Caco-2 (cell line): ENCODE measurements around the gene KLF17. TPM values are rescaled to one million over a fixed set of nuclear protein-coding genes. Genes with fewer than 3 reads are reported as not detected.
"Not testable (repeated sequence)": the region's sequence is repeated elsewhere in the genome, so short reads cannot be mapped to it uniquely, and the experiment has no call there.

ENCODE experiments used
- BruUV-seq: library from RNA; stranded (reverse); fragments of 400-500 nt; replicated peaks from 2 replicates; lab custom pipeline; 2021; lab: Mats Ljungman, UMichigan
- CTCF ChIA-PET: fragments of 300-600 bp; sonication (Branson Sonifier 250); formaldehyde crosslinking; loops from one replicate; lab custom pipeline; 2022; ENCODE audit warnings: antibody characterized with exemption; lab: Charles Lee
- POLR2A ChIA-PET: fragments of 300-600 bp; sonication (Branson Sonifier 250); formaldehyde crosslinking; loops from one replicate; lab custom pipeline; 2022; ENCODE audit warnings: antibody characterized with exemption; lab: Charles Lee
- DNase-seq, 2 experiments: peaks; one replicate each; pipeline versions ENCODE4 v3.0.0 to v3.0.0-alpha.2; 2020 to 2022
- H3K27me3 ChIP-seq: replicated peaks from 2 replicates; pipeline ENCODE4 v1.6.0; 2011; ENCODE audit warnings: low read length; ENCODE audit not compliant: control insufficient read depth, insufficient read depth
- H3K36me3 ChIP-seq: 2 replicates; pipeline ENCODE4 v1.5.1; 2011; ENCODE audit warnings: low read length; ENCODE audit not compliant: control insufficient read depth, insufficient read depth
- H3K4me1 ChIP-seq: fragments of 250-450 bp; sonication (Bioruptor Pico); 2 replicates; pipeline ENCODE4 v1.5.1; 2020; ENCODE audit warnings: mild to moderate bottlenecking
- H3K4me3 ChIP-seq: 2 replicates; pipeline ENCODE4 v1.5.1; 2011; ENCODE audit warnings: low read depth, mild to moderate bottlenecking, control low read depth, low read length
- H3K9me3 ChIP-seq: fragments of 250-450 bp; sonication (Bioruptor Pico); 2 replicates; pipeline ENCODE4 v1.5.1; 2020; ENCODE audit warnings: mild to moderate bottlenecking, moderate library complexity
- H3K27ac Mint-ChIP-seq: one replicate; pipeline ENCODE4 v1.8.0; 2022; ENCODE audit warnings: mixed read lengths; ENCODE audit not compliant: unreplicated experiment
- H3K27me3 Mint-ChIP-seq: one replicate; pipeline ENCODE4 v1.8.0; 2022; ENCODE audit warnings: mixed read lengths; ENCODE audit not compliant: insufficient read depth, unreplicated experiment
- H3K36me3 Mint-ChIP-seq: one replicate; pipeline ENCODE4 v1.8.0; 2022; ENCODE audit warnings: mild to moderate bottlenecking, mixed read lengths; ENCODE audit not compliant: insufficient read depth, unreplicated experiment
- H3K4me1 Mint-ChIP-seq: one replicate; pipeline ENCODE4 v1.8.0; 2022; ENCODE audit warnings: low read depth, mixed read lengths; ENCODE audit not compliant: unreplicated experiment
- H3K4me3 Mint-ChIP-seq: one replicate; pipeline ENCODE4 v1.8.0; 2022; ENCODE audit warnings: mild to moderate bottlenecking, moderate library complexity, mixed read lengths; ENCODE audit not compliant: unreplicated experiment
- H3K9me3 Mint-ChIP-seq: one replicate; pipeline ENCODE4 v1.8.0; 2022; ENCODE audit warnings: mixed read lengths; ENCODE audit not compliant: unreplicated experiment
- intact Hi-C: fragments of 100-400 bp; cut with micrococcal nuclease; formaldehyde crosslinking; loops from one replicate; pipeline ENCODE4 v1.10.0; 2022; ENCODE audit not compliant: unreplicated experiment
- total RNA-seq: library from RNA; stranded (reverse); gene quantifications from 2 replicates; pipeline ENCODE4 v1.2.3, GENCODE V29; 2022
- TF ChIP-seq, protein P1 (sequence below), 2 experiments: fragments of 200-600 bp in 1 of 2; IDR thresholded peaks; 1 replicate in 1 of 2; 2 replicates in 1 of 2; pipeline versions ENCODE4 v1.5.1 to v1.8.0; 2011 to 2022; ENCODE audit warnings: antibody characterized with exemption in 1 of 2, control low read depth in 1 of 2, inconsistent platforms in 1 of 2, low read depth in 1 of 2, low read length in 1 of 2, mild to moderate bottlenecking in 1 of 2, moderate library complexity in 1 of 2; ENCODE audit not compliant: insufficient read depth in 1 of 2, severe bottlenecking in 1 of 2, unreplicated experiment in 1 of 2

The KLF17 gene
- total RNA-seq, 1 experiment from 2014 or later: not detected

DNA sequence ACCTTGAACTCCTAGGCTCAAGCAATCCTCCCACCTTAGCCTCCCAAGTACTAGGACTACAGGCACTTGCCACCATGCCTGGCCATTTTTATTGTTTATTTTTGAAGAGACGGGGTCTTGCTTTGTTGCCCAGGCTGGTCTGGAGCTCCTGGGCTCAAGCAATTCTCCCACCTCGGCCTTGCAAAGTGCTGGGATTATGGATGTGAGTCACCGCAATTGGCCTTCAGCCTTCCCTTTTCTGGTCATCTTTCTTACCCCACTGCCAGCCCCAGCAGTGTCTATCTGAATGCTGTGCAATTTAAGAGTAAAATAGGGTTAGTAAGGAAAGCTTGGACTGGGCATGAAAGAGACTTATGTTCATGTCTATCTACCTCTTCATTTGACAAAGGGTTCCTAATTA is 6.1 kb upstream of the KLF17 start:
- ChIA-PET POLR2A (no interaction called here), CTCF (no interaction called here)
- Histone ChIP-seq H3K4me3 (no peak overlapping the region), H3K9me3 (no peaks in the 10 kb centered on the region), H3K27me3 (no peaks in the 10 kb centered on the region), H3K4me1 (no peaks in the 10 kb centered on the region), H3K36me3 (no peaks in the 10 kb centered on the region)
- H3K27me3 Mint-ChIP-seq: no peaks in the 10 kb centered on the region
- no peak overlapping the region for H3K27ac Mint-ChIP-seq
- no TSS peak for BruUV-seq
- DNase-seq: no peak
- intact Hi-C loops: no loop called here
- TF ChIP-seq, protein P1, sequence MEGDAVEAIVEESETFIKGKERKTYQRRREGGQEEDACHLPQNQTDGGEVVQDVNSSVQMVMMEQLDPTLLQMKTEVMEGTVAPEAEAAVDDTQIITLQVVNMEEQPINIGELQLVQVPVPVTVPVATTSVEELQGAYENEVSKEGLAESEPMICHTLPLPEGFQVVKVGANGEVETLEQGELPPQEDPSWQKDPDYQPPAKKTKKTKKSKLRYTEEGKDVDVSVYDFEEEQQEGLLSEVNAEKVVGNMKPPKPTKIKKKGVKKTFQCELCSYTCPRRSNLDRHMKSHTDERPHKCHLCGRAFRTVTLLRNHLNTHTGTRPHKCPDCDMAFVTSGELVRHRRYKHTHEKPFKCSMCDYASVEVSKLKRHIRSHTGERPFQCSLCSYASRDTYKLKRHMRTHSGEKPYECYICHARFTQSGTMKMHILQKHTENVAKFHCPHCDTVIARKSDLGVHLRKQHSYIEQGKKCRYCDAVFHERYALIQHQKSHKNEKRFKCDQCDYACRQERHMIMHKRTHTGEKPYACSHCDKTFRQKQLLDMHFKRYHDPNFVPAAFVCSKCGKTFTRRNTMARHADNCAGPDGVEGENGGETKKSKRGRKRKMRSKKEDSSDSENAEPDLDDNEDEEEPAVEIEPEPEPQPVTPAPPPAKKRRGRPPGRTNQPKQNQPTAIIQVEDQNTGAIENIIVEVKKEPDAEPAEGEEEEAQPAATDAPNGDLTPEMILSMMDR (IDR thresholded peaks at IDR 0.05; ENCODE audit: insufficient read depth in 1 of 2, low read depth in 1 of 2, low read length in 1 of 2, severe bottlenecking in 1 of 2, unreplicated experiment in 1 of 2): no peak
- no peaks in the 10 kb centered on the region for H3K4me1 Mint-ChIP-seq
- H3K4me3 Mint-ChIP-seq: no peak overlapping the region
- no peaks in the 10 kb centered on the region for H3K36me3 Mint-ChIP-seq
- H3K9me3 Mint-ChIP-seq: no peaks in the 10 kb centered on the region

DNA sequence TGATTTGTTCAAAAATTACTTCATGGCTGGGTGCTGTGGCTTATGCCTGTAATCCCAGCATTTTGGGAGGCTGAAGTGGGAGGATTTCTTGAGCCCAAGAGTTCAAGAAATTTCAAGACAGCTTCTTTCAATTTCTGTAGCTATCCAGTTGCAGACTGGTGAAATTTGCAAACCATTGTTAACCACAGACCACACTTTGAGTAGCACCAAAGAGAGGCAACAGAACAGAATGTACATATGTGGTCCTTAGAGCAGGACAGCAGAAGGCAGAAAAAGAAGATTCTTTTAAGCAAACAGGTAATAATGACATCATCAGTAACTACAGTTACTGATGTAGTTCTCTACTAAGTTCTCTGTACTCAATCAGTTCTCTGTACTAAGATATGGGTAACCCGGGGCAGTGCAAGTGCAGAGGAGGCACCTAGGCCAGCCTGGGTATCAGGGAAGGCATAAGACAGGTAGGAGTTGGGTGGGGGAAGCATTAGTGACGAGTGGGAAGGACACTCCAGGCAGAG is 5.5 kb upstream of the KLF17 start:
- Mint-ChIP-seq H3K4me1 (no peaks in the 10 kb centered on the region), H3K4me3 (no peak overlapping the region), H3K9me3 (no peaks in the 10 kb centered on the region), H3K27ac (no peak overlapping the region), H3K27me3 (no peaks in the 10 kb centered on the region), H3K36me3 (no peaks in the 10 kb centered on the region)
- CTCF ChIA-PET: no interaction called here
- Histone ChIP-seq H3K27me3 (no peaks in the 10 kb centered on the region), H3K4me1 (no peaks in the 10 kb centered on the region), H3K9me3 (no peaks in the 10 kb centered on the region), H3K4me3 (no peak overlapping the region), H3K36me3 (no peaks in the 10 kb centered on the region)
- TF ChIP-seq, protein P1 (IDR thresholded peaks at IDR 0.05; ENCODE audit: insufficient read depth in 1 of 2, low read depth in 1 of 2, low read length in 1 of 2, severe bottlenecking in 1 of 2, unreplicated experiment in 1 of 2): no peak
- intact Hi-C loops: no loop called here
- POLR2A ChIA-PET: no interaction called here
- BruUV-seq: no TSS peak
- DNase-seq: no peak

DNA sequence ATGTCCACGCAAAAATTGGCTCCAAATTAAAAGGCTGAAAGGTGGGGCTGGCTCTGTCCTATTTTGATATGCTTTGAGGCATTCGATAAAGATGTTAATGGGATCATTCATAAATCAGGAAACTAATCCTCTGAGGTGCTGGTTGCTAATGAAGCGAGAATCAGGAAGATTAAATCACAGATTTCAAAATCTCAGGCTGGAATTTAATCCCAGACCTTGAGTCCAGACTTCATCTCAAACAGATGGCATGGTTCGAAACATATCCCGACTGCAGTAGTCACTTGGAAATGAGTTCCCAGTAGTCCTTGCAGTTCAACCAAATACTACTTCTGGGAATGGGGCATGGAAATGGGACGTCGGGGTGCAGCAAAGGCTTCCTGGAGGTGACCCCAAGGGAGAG is 4.5 kb upstream of the KLF17 start:
- H3K36me3 Mint-ChIP-seq: no peaks in the 10 kb centered on the region
- no TSS peak for BruUV-seq
- no peaks in the 10 kb centered on the region for H3K27me3 Mint-ChIP-seq
- no peaks in the 10 kb centered on the region for H3K9me3 Mint-ChIP-seq
- Histone ChIP-seq H3K9me3 (no peaks in the 10 kb centered on the region), H3K4me1 (no peaks in the 10 kb centered on the region), H3K36me3 (no peaks in the 10 kb centered on the region), H3K4me3 (no peak overlapping the region), H3K27me3 (no peaks in the 10 kb centered on the region)
- no peak overlapping the region for H3K4me3 Mint-ChIP-seq
- no peaks in the 10 kb centered on the region for H3K4me1 Mint-ChIP-seq
- CTCF ChIA-PET: no interaction called here
- DNase-seq: no peak
- H3K27ac Mint-ChIP-seq: no peak overlapping the region
- TF ChIP-seq, protein P1 (IDR thresholded peaks at IDR 0.05; ENCODE audit: insufficient read depth in 1 of 2, low read depth in 1 of 2, low read length in 1 of 2, severe bottlenecking in 1 of 2, unreplicated experiment in 1 of 2): no peak
- intact Hi-C loops: no loop called here
- POLR2A ChIA-PET: no interaction called here

DNA sequence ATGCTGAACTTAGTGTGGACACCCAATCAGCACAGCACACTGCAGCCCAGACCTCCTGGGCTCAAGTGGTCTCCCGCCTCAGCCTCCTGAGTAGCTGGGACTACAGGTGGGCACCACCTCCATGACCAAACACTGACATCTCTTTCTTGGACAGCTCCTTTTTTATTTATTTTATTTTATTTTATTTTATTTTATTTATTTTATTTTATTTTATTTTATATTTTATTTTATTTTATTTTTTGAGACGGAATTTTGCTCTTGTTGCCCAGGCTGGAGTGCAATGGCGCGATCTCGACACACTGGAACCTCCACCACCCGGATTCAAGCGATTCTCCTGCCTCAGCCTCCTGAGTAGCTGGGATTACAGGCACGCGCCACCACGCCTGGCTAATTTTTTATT is 1.3 kb upstream of the KLF17 start:
- H3K9me3 ChIP-seq, H3K9me3 Mint-ChIP-seq, CTCF ChIA-PET, H3K36me3 Mint-ChIP-seq, H3K27me3 Mint-ChIP-seq, BruUV-seq, H3K4me3 ChIP-seq, H3K27me3 ChIP-seq, H3K4me1 ChIP-seq, H3K27ac Mint-ChIP-seq, H3K4me3 Mint-ChIP-seq, H3K36me3 ChIP-seq, H3K4me1 Mint-ChIP-seq, DNase-seq, intact Hi-C loops, POLR2A ChIA-PET: not testable (repeated sequence)
